Endometrium (tissue), 2 donors: ENCODE results near the gene PRKCE.

Source experiments
- FAIRE-seq: peaks from 2 replicates; lab custom pipeline; 2012; peaks lifted over from hg19 to GRCh38; lab: Jason Lieb, UNC
- donor health status: control.
- donor health status: control.

Gene PRKCE

GRCh38 chr2:45860136-45861121 is 209.0 kb downstream of the PRKCE start:
- FAIRE-seq, result no peak

DNA sequence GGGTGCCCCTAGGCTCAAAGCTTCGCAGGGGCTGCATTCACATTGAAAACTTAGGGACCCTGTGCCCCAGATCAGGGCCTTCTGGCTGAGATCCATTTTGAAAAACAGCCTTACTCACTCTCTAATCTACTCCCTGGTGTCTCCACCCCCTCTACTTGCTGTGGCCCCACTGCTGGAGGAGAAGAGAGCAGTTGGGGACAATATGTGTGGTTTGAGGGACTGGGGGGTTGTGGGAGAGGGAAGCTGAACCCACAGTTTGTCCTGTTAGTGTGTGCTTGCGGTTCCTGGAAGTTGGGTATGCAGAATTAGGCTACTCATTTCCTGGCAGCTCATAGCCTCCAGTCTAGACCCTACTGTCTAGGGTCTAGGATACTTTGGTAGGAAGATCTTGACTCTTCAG is 211.4 kb downstream of the PRKCE start:
- no peak for FAIRE-seq

- FAIRE-seq, result no peak
These were observed 212.6 kb downstream of the PRKCE start for GRCh38 chr2:45864121-45864520.

- FAIRE-seq, result no peak
These were observed 215.9 kb downstream of the PRKCE start for GRCh38 chr2:45867349-45867748.

- FAIRE-seq, result no peak
These were observed 216.3 kb downstream of the PRKCE start for GRCh38 chr2:45867800-45868199.

DNA sequence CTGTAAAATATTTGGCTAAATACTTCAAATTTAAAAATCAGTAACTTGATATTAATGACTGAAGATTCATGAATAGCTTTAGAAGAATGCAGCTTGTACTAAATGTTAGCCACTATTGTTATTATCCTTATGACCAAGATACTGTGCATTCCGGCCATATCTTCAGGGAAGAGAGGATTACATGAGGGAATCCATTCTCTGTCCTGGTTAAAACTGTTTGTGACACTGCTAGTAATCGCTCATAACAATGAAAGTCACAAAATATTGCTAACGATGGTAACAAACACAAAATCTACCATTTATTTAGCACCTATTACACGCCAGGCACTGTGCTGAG is 217.7 kb downstream of the PRKCE start:
- no peak for FAIRE-seq

- FAIRE-seq, result no peak
These were observed 219.6 kb downstream of the PRKCE start for GRCh38 chr2:45871025-45871424.

GRCh38 chr2:45871541-45871940 is 220.1 kb downstream of the PRKCE start:
- FAIRE-seq, result no peak

GRCh38 chr2:45872211-45872610 is 220.7 kb downstream of the PRKCE start:
- FAIRE-seq, result no peak

DNA sequence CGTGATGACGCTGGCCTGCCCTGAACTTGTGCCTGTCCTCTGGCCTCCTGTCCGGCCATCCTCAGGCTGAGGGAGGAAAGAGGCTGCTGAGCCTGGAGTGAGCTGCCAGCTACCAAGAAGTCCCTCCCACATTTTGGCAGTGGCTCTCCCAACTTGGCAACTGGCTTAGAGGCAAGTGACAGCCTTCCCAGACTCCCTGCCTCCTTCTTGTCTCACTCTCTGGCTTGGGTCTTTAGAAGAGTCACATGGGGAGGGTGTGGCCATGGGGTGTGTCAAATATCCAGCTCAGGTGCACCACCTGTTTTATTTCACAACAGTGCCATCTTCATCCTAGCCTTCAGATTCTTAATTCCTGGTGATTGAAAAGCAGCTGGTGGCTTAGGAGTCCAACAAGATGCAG is 222.9 kb downstream of the PRKCE start:
- no peak for FAIRE-seq

- FAIRE-seq, result no peak
These were observed 225.1 kb downstream of the PRKCE start for GRCh38 chr2:45876611-45877010.

- FAIRE-seq, result no peak
These were observed 227.9 kb downstream of the PRKCE start for GRCh38 chr2:45879406-45879805.

- FAIRE-seq, result no peak
These were observed 228.5 kb downstream of the PRKCE start for GRCh38 chr2:45879936-45880335.

DNA sequence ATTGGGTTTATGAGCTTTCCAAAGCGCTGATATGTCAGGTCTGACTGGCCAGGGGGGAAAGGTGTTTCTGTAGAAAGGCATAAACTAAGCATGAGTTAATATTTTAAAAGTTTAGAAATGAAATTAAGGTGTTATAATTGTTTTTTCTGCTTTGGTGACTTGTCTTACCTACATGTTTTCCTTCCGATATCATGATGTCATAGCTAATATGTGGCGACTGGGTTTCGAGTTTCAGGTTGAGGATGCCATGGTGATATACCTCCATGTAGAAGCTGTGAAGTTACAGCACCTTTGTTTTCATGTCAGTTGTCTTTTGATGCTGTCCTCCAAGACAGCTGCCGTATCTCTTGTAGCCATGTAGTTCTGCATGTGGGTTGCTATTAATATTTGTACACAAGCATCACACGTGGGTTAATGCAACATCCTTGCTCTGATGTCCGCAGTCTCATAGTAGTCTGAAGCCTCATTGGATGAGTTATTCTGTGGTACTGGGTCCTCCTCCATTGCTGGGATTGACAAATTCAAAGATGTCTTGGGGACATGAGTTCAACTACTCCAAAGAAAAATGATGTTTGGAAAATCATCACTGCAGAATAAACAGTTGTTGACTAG is 230.6 kb downstream of the PRKCE start:
- FAIRE-seq, result no peak

DNA sequence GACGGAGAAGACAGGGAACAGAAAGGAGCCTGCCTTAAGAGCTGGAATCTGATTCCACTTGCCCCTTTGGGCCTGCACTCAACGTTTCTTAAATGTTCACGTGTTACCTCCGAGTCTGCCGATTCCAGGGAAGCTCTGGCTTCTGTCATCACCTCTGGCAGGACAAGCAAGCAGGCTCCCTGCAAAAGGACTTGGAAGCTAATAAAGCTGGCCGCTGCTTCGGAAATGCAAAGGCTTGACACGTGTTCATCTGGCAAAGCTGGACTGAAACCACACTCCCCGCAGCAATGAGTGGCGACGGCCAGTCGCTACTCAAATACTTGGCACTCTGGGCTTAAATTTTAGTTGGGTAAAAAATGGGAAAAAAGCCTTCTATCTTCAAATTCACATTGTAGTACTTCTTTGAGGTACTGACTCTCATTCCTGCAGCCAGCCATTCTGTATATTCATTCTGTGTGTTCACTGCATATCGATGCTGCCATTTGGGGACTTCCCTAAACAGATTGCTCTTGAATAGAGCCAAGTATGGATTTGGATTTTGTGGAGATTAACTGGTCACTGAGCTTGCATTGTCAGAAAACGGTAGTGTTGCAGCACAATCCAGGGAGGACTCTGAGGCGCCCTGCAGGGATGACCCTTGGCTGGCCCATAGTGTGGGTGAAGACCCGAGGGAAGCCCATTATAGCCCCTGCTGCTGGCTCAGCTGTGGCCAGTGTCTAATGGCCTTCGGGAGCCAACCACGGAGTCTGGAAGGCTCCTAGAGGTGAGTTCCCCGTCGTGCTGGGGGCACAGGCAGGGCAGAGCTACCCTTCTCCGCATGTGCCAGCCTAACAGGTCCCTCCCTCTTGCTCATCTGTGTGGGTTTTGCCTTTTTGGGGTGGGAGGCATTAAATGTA is 231.5 kb downstream of the PRKCE start:
- no peak for FAIRE-seq

- FAIRE-seq, result no peak
These were observed 232.1 kb downstream of the PRKCE start for GRCh38 chr2:45883603-45884000.

- FAIRE-seq, result no peak
These were observed 232.7 kb downstream of the PRKCE start for GRCh38 chr2:45884126-45884525.

DNA sequence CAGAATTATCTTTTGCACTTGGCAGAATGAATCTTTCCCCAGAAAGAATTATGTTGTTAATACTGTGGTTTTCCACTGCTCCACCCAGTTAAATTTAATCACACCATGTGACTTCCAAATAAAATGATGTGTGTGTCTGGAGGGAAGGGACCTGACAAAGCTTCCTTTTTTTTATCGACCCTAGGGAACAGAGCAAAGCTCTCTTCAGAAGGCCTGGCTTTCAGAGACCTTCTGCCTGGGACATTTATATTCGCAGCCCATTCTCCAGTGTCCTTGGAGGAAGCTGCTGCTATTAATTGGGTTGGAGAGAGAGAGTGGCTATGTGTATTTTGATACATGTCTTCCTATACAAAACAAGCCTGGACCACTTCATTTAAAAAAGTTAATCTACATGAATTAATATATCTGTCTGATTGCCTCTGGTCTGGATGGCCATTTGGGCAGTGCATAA is 233.7 kb downstream of the PRKCE start:
- FAIRE-seq, result no peak

- no peak for FAIRE-seq
These were observed 234.7 kb downstream of the PRKCE start for GRCh38 chr2:45886171-45886663.

DNA sequence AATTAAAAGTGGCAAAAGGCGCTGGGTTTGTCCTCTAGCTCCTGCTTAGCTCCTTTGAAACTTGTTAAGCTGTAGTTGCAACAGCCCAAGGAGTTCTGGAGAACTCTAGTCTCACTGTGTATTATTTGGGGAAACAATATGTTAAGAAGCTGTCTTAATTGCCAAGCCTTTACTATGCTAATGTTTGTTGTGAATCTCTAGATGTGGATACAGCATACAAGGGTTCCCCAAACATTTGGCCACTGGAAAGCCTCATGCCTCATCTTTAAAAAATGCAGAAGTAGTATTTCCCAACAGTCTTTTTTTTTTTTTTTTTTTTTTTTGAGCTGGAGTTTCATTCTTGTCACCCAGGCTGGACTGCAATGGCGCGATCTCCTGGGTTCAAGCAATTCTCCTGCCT is 236.7 kb downstream of the PRKCE start:
- FAIRE-seq, result no peak

DNA sequence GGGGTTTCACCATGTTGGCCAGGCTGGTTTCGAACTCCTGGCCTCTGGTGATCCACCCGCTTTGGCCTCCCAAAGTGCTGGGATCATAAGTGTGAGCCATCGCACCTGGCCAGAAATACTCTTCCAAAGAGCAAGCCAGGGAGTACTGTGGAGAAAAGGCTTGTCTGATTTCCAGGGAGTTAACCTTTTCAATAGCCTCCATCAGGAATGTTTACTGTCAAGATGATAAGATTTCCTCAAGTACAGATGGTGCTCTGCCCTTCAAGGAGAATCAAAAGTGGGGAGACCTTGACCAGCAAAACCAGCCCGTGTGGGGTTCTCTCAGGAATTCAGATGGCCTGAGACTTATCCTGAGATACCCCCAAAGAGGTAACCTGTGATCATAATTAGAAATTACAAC is 237.2 kb downstream of the PRKCE start:
- FAIRE-seq, result no peak

DNA sequence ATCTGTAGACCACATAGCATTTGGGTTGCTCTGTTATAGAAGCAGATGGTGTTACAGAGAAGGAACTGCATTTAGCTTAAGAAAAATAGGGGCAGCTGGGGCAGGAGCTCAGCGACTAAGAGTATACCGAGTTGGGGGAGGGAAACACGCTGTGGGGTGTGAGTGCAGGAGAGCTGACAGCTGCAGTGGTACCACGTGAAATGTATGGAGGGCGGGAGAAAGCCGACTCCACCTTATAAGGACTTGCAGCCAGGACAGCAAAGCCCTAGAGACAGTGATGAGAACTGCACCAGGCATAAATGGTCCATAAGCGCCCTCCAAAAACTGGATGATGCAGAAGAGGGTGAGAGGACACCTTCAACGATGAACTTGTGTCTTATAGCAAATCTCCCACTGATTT is 237.6 kb downstream of the PRKCE start:
- FAIRE-seq, result no peak
